Breast epithelium (tissue), 3 donors: Measurements from ENCODE around the gene CADPS.

Experiments
- POLR2A ChIP-seq: fragments of 450-650 bp; IDR thresholded peaks from one replicate; pipeline ENCODE4 v1.6.1; 2016; ENCODE audit warnings: antibody characterized with exemption, mild to moderate bottlenecking, moderate library complexity
- TF ChIP-seq, protein P1 (sequence below), 3 donors: fragments of 450-650 bp; IDR thresholded peaks; one replicate each; pipeline ENCODE4 v1.5.1; 2016 to 2017; ENCODE audit warnings: antibody characterized with exemption in 3 of 3, mild to moderate bottlenecking in 3 of 3, moderate library complexity in 3 of 3

DNA sequence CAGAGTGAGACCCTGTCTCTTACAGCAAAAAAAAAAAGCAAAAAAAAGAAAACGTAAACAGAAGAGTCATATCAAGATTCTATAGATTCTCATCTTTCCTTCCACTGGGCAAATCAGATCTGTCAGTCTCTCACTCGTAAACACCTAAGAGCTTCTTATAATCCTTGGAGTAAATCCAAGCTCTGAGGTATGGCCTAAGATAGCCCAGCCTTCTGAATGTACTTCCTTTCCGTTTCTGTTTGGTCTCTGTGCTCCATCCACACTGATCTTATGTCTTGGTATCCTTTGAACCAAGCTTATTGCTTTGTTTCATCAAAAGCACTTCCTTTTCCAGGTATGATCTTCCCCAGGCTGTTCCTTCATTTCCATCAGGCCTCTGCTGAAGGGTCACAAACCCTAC is 137.8 kb downstream of the CADPS start:
- TF ChIP-seq, protein P1, sequence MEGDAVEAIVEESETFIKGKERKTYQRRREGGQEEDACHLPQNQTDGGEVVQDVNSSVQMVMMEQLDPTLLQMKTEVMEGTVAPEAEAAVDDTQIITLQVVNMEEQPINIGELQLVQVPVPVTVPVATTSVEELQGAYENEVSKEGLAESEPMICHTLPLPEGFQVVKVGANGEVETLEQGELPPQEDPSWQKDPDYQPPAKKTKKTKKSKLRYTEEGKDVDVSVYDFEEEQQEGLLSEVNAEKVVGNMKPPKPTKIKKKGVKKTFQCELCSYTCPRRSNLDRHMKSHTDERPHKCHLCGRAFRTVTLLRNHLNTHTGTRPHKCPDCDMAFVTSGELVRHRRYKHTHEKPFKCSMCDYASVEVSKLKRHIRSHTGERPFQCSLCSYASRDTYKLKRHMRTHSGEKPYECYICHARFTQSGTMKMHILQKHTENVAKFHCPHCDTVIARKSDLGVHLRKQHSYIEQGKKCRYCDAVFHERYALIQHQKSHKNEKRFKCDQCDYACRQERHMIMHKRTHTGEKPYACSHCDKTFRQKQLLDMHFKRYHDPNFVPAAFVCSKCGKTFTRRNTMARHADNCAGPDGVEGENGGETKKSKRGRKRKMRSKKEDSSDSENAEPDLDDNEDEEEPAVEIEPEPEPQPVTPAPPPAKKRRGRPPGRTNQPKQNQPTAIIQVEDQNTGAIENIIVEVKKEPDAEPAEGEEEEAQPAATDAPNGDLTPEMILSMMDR (IDR thresholded peaks at IDR 0.05): no peak
- no peak for TF ChIP-seq POLR2A
